Gastrocnemius medialis (tissue), 4 donors: ENCODE data around the gene PTPN12.

ENCODE experiments used
- CTCF ChIP-seq, 5 experiments: fragments of 450-650 bp in 3 of 5; fragments of 200-600 bp in 2 of 5; sonication (generic) in 2 of 5; IDR thresholded peaks in 4 of 5; conservative IDR thresholded peaks in 1 of 5; 1 replicate in 4 of 5; 2 replicates in 1 of 5; pipeline ENCODE4 v1.5.1; 2016 to 2019; ENCODE audit warnings: antibody characterized with exemption in 5 of 5, mild to moderate bottlenecking in 3 of 5, moderate library complexity in 3 of 5
- POLR2A ChIP-seq, 2 donors: fragments of 450-650 bp; IDR thresholded peaks; one replicate each; pipeline ENCODE4 v1.6.1; 2017; ENCODE audit warnings: antibody characterized with exemption in 2 of 2, mild to moderate bottlenecking in 2 of 2, moderate library complexity in 2 of 2

GRCh38 chr7:77626586-77627308 lies 89.7 kb downstream of the PTPN12 start:
- TF ChIP-seq CTCF (IDR thresholded peaks at IDR 0.05 in 4 of 5, conservative IDR thresholded peaks at IDR 0.05 in 1 of 5), result no peak
- no peak for TF ChIP-seq POLR2A (IDR thresholded peaks at IDR 0.05)
